Activated CD4-positive, alpha-beta T cell treated with anti-CD3 and anti-CD28 coated beads, Interleukin-10, Interleukin-2, amounts not matched to agents 100 ng/mL and 50 ng/mL, durations not matched to agents 16 hours and 8 hours (primary cell): Measurements from ENCODE around the gene PCBP3.
"Not testable (repeated sequence)": the region's sequence is repeated elsewhere in the genome, so short reads cannot be mapped to it uniquely, and the experiment has no call there.

Experiments used
- DNase-seq: peaks from one replicate; pipeline ENCODE4 v3.0.0-alpha.2; 2020

PCBP3 gene

DNA sequence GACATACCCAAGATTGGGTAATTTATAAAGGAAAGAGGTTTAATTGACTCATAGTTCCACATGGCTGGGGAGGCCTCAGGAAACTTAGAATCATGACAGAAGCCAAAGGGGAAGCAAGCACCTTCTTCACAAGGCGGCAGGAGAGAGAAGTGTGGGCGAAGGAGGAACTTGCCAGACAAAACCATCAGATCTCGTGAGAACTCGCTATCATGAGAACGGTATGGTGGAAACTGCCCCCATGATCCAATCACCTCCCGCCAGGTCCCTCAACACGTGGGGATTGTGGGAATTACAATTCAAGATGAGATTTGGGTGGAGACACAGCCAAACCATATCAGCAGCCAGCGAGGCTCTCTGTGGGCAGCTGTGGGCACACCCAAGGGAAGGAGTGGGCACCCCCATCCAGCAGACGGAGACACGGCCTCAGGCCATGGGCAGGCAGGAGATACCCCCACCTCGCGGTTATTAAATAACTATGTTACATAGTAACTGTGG lies 189.3 kb downstream of the PCBP3 start:
- DNase-seq: not testable (repeated sequence)

GRCh38 chr21:45833414-45833813 lies 189.9 kb downstream of the PCBP3 start:
- DNase-seq: no peak

DNA sequence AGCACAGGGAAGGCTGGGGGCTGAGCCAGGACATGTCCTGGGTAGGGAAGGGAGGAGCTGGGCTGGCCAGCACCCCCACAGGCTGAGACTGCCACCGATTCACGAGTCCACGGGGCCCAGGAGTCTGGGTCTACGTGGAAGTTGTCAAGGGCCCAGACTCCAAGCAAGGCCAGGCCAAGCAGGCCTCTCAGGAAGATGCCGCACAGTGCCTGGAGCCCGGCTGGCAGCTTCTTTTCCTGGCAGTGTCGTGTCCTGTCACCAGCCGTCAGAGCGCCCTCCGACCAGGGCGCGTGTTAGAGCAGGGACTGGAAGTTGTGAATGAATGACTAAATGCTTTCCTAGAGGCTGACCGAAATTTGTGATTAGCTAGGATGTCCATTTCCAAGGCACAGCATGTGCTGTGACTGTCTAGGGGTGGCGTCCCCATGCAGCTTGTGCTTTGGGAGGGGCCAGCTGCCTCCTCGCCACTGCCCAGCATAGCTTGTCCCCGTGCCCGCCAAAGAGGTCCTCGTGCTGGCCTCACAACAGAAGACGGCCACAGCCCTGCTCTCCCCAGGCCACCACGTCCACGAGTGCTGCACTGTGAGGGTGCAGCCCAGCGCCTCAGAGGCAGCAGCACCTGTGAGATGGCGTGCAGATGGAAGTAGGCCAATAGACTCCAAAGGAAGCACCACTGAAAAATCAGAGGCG lies 190.6 kb downstream of the PCBP3 start:
- DNase-seq: no peak

- DNase-seq: no peak
These were observed 191.3 kb downstream of the PCBP3 start for GRCh38 chr21:45834821-45835293.

- no peak for DNase-seq
These were observed 192.1 kb downstream of the PCBP3 start for GRCh38 chr21:45835301-45836267.

DNA sequence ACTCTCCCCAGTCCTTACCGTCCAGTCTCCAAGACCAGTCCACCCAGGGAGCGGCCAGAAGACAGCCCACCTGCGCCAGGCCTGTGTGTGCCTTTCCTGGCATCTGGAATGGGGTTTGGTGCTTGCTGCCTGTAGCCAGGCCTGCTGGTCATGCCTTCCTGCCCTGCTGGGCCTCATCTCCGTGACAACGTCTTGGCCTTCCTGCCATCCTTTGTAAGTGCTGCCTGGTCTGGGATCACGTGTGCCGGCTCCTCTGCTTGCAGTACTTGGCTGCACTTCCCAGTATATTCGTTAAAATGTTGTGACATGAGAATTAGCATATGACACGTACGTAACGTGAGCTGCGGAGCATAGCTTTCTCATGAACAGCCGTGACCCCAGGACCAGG lies 192.7 kb downstream of the PCBP3 start:
- DNase-seq: no peak

GRCh38 chr21:45836694-45837670 lies 193.5 kb downstream of the PCBP3 start:
- DNase-seq: no peak

- DNase-seq: no peak
These were observed 194.4 kb downstream of the PCBP3 start for GRCh38 chr21:45837936-45838335.

DNA sequence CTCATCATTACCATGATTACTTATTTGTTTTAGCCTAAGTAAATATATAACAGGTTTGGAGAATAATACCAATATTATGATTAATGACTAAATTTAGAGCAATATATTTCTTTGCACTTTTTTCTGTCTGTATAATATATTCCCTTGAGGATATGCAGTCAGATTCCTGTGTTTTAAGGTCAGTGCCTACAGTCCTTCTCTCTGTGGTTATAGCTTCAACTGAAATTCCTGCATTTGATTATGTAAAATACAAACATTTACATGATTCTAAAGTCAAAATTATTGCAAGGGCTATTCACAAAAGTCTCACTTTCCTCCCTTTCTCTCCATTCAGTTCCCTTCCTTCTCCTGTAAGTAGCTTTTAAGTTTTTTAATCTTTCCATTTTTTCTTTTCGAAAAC lies 195.1 kb downstream of the PCBP3 start:
- DNase-seq: no peak

- no peak for DNase-seq
These were observed 195.7 kb downstream of the PCBP3 start for GRCh38 chr21:45839274-45839673.

DNA sequence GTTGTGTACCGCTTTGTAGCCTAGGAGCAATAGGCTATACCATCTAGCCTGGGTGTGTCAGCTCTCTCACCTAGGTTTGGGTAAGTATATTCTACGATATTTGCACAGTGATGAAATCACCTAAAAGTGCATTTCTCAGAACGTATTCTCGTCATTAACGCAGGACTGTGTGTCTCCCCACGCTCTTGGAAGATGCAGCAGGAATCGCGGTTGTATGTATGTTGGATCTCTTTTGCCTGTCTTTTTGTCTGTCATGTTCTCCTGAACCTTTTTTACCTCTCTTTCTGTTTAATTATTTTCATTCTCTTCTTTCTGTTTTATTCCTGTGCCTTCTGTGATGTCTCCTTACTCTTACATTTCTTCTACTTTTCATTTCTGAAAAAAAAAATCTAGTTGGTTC lies 197.5 kb downstream of the PCBP3 start:
- no peak for DNase-seq

DNA sequence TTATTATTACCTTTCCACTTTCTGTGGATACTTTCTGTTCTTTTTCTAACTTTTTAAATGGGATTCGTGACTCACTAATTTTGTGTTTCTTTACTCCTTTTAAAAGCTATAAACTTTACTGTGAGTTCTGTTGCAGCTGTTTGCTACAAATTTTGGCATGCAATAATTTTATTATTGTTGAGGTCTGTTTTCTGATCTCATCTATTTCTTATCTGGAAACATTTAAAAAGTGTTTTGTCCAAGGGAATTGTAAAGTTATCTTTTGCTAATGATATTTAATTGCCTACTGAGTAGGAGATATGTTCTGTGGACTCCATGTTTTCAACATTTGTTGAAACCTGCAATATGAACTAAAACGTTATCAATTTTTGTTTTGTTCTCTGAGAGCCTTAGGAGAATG lies 199.9 kb downstream of the PCBP3 start:
- DNase-seq: no peak

DNA sequence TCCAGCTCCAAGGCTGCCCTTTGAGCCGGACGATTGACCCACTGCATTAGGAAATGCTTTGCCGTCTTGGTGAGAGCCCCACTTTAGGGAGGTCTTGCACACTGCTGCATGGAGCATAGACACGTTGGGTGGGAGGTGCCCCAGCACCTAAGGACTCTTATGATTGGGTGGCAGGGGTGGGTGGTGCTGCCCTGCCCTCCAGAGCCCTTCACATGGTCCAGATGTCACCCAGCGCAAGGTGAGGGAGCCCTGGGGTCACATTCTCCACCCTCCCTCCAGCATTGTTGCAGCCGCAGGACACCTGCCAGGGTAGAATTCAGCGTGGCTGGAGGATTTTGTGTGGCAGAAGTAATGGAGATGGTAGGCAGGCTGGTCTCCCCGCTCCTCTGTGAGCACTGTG lies 200.7 kb downstream of the PCBP3 start:
- no peak for DNase-seq

DNA sequence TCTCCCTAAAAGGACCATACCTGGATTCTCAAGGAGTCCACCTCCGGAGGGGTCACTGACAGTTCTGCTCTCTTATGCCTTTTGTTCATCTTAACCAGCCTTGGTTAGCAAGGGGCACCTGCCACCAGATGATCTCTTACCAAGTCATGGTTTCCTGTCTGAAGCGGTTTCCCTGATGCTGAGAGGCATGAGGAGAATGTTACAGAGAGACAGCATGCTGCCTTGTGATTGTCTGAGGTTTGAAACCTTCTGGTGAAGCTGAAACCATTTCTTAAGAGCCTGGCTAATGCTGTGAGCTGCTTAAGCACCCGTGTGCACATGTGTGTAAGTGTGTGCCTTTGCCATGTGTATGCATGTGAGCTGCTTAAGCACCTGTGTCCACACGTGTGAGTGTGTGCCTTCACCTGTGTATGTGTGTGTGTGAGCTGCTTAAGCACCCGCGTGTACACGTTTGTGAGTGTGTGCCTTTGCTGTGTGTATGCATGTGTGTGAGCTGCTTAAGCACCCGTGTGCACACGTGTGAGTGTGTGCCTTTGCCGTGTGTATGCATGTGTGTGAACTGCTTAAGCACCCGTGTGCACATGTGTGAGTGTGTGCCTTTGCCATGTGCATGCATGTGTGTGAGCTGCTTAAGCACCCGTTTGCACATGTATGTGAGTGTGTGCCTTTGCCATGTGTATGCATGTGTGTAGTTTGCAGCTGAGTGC lies 201.7 kb downstream of the PCBP3 start:
- DNase-seq: no peak

GRCh38 chr21:45845770-45846090 lies 202.2 kb downstream of the PCBP3 start:
- DNase-seq: no peak

- no peak for DNase-seq
These were observed 203.0 kb downstream of the PCBP3 start for GRCh38 chr21:45846373-45847160.

GRCh38 chr21:45847870-45848269 lies 204.3 kb downstream of the PCBP3 start:
- DNase-seq: no peak

DNA sequence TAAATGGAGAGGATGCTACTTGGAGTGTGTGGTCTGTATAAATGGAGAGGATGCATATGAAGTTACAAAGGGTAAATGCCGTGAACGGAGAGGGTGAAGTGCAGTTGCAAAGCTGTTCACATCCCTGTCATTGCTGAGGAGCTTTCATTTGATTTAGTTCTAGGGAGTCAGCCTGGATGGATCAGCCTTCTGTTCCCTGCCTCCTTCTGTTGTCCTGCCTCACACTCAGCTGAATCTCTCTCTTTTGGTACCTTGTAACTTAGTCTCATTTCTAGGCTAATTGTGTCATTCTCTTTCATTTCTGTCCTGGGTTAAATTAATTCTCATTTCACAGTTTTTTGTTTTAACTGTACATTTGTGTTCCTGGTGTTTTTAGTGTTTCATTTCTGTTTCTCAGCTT lies 204.8 kb downstream of the PCBP3 start:
- DNase-seq: no peak

- DNase-seq: no peak
These were observed 205.3 kb downstream of the PCBP3 start for GRCh38 chr21:45848805-45849204.

- no peak for DNase-seq
These were observed 206.1 kb downstream of the PCBP3 start for GRCh38 chr21:45849651-45850050.

GRCh38 chr21:45850181-45850580 lies 206.7 kb downstream of the PCBP3 start:
- DNase-seq: no peak
